Subcutaneous preadipocyte (primary cell): ENCODE data around the gene TMEFF1. TPM values are rescaled to one million over a fixed set of nuclear protein-coding genes. Genes with fewer than 3 reads are reported as not detected.

Source experiments
- total RNA-seq: library from RNA; depleted of rRNA; stranded (reverse); fragments of >200 nt; gene quantifications from 2 replicates; pipeline ENCODE4 v1.2.3, GENCODE V29; 2012

Gene TMEFF1, protein sequence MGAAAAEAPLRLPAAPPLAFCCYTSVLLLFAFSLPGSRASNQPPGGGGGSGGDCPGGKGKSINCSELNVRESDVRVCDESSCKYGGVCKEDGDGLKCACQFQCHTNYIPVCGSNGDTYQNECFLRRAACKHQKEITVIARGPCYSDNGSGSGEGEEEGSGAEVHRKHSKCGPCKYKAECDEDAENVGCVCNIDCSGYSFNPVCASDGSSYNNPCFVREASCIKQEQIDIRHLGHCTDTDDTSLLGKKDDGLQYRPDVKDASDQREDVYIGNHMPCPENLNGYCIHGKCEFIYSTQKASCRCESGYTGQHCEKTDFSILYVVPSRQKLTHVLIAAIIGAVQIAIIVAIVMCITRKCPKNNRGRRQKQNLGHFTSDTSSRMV
- under 0.01 and 0.78 TPM in 2 replicates for total RNA-seq

GRCh38 chr9:100472788-100473275 is at the start of gene TMEFF1:
TMEFF1 (plus strand) TSS chr9:100473149; CDS start chr9:100473545, 396 bp downstream.

DNA sequence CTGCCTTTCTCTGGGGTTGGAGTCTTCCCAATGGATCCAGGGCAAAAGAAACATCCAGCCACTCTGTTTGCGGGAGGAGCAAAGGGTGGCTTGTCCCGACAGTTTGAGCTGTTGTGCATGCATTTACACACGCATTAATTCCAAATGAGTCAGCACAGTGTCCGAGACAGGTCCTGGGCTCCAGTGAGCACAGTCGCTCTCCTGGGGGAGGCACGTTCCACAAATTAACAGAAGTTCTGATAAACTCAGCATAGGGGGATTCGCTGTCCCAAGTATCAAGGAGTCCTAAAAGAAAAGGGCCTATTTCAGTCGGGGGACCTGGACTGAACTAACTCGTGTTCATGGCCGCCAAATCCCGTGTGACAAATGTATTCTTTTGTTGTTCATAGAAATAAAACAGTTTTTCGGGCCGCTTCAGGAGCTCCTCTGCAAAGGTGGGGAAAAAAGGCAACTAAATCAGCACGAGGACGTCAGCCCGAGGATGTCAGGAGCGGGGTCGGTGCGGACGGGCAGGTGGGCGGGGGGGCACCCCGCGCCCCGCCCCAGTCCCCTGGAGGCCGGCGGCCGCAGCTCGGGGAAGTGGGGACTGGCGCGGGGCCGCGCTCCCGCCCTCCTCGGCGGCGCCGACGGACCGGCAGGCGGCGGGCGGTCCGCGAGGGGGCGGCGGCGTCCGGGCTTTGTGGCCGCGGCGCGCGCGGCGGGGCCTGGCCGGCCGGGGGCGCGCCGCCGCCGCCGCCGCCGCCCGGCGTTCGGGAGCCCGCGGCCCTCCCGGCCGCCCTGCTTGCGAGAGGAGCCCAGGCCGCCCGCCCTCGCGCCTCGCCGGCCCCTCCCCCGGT is 46.2 kb upstream of the TMEFF1 start, which contains the start of gene MSANTD3:
TSS of gene MSANTD3 (plus strand) at position 614 of the 836 bp plus-strand sequence. CDS start 14,796 bp downstream, outside the sequence.

DNA sequence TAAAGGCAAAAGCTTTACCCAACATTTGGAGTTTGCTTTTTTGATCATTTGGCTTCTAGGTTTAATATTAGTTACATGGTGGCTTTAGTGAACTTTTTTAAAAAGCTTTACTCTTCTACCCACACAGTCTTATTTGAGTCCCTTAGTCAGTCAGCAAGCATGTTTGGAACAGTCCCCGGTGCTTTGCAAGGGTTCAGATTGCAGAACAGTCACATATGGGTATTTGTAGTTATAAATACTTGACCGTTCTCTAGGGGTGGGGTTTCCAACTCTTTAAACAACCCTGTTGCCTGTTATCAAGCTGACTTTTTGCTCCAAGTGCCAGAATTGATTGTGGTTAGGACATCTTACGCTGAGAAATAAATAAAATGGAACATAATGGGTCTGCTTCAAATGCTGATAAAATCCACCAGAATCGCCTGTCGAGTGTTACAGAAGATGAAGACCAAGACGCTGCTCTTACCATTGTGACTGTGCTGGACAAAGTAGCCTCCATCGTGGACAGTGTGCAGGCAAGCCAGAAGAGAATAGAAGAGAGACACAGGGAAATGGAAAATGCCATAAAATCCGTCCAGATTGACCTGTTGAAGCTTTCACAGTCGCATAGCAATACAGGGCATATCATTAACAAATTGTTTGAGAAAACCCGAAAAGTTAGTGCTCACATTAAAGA is 105.0 kb downstream of the TMEFF1 start, which contains the start of gene CAVIN4:
TSS of gene CAVIN4 (plus strand) at position 304 of the 673 bp plus-strand sequence. CDS start at position 369, 65 bp downstream.

Other genes starting within 250 kb of the TMEFF1 start
- 38.2 and 54.7 TPM in 2 replicates for gene TEX10, start 120.2 kb upstream of the TMEFF1 start, total RNA-seq
- 73.9 and 77.4 TPM in 2 replicates for gene MSANTD3, start 46.0 kb upstream of the TMEFF1 start, total RNA-seq
- gene CAVIN4, start 104.9 kb downstream of the TMEFF1 start, total RNA-seq = 0.37 and 0.78 TPM in 2 replicates